SW 1271 (cell line): Measurements from ENCODE around the gene PTPRM.

Experiments
- DNase-seq, 2 experiments: peaks; one replicate each; lab custom pipeline; 2025; lab: John Stamatoyannopoulos, UW

PTPRM gene

DNA sequence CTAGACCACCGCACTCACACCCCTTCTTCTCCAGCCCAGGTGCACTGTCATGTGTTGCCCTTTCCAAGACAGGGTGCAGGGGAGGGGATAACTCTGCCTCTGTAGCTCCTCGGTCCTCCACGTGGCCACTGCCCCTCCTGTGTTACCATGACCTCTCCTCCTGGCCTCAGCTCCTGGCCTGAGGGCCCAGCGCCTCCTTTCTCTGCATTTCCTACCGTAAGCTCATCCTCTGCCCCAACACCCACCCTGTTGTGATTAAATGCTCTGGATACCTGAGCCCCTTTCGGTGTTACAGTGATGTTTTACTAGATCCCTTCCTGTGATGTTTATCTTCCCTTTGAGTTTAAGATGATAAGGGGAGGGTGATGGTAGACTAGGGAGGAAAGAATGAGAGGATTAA, 242.3 kb downstream of the PTPRM start:
- no peak for DNase-seq

DNA sequence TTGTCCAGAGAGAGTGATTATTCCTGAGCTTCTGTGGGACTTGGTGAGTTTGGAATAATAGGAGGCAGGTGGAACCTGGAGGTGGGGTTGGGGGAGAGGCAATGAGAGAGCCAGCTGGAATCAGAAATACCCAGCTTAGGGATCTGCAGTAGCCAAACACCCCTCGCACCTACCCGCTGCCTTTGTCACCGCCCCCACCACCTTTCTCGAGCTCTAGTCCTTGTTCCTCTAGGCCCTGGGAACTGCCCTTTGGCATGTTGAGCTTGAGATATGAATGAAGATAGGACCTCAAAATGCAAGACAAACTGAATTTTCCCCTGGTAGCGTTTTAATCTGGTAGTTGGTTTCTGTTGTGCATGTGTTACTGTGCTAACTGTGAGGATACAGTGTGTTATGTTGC, 242.9 kb downstream of the PTPRM start:
- DNase-seq, result no peak

- peak in 1 of 2 experiments; percentile 55 for DNase-seq
Observed at GRCh38 chr18:7812431-7813063, 245.4 kb downstream of the PTPRM start.

GRCh38 chr18:7813131-7813530, 246.0 kb downstream of the PTPRM start:
- DNase-seq, result no peak

DNA sequence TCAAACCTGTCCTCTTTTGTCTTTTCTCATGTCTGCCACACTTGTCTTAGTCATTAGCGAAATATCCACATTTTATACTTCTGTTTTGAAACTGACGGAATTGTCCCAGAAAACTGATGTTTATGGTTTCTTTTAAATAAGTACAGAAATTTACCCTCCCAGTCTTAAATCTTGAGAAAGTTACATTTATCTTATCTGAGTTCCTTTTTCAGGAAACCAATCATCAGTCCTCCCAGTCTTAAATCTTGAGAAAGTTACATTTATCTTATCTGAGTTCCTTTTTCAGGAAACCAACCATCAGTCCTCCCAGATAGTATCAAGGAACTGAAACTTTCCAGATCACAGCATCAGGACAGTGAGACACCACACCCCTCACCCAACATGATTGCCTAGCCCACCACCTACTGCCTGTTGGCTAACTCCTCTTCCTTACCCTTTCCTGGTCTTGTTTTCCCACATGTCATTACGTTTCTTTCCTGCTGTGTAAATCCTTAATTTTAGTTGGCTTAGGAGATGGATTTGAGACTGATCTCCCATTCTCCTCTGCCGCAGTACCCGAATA, 247.7 kb downstream of the PTPRM start:
- DNase-seq, result no peak

- no peak for DNase-seq
Observed at GRCh38 chr18:7815787-7816186, 248.7 kb downstream of the PTPRM start.

DNA sequence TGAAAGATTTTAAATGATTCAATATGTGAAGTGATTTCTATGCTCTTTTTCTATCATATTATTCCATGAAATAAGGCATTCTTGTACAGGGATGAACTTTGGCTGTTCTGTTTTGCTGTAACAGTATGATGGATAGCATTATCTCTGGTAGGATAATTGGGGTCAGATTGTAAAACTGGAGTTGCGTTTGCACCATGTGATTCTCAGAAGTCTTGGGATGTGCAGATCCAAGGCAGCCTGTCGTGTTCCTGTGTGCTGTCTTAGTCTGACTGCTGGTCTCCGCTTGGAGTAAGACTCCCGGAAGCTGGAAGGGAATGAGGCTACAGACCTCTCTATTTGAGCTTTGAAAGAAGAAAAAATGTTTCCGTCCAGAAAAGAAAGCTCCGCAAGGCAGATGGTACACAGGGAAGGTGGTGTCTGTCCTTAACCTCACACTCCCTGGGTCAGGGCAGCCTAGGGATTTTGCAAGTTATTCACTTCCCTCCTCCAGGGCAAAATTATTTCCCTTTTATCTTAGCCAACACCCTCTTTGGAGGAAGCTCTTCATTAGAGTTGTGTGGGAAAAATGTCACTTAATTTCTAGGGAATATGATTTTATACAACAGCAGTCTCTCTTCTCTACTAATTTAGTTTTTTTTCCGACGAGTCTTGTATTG, 250.6 kb downstream of the PTPRM start:
- no peak for DNase-seq

DNA sequence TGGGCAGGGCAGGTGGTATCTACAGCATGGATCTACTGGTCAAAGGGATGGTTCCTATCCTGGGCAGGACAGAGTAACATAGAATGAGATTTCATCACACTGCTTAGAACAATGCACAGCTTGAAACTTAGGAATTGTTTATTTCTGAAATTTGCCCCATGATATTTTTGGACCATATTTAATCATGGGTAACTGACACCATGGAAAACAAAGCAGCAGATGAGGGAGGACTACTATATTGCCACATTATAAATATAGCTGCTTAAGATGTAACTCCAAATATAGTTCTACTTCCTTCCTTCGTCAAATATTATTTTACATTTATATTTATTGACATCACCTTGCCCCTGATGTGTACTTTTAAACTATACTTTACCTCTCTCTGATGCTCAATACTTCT, 254.7 kb downstream of the PTPRM start:
- no peak for DNase-seq

GRCh38 chr18:7822435-7823331, 255.6 kb downstream of the PTPRM start:
- no peak for DNase-seq

DNA sequence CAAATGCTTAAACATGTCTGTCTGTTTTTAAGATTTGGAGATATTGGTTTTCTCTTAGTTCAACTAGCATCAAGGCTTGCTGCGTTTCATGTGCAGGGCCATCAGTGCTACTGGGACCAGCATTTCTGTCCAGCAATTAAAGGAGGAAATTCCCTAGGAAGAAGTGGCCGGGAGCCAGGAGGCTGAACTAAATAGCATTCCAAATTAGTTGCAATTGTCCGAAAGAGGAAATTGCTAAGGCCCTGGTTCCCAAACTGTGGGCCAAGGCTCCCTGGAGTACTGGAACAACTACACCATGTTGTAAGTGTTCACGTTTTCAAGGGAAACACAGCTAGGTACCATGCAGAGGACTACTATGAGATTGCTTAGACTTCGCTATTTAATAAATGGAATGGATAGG, 257.9 kb downstream of the PTPRM start:
- DNase-seq, result no peak

DNA sequence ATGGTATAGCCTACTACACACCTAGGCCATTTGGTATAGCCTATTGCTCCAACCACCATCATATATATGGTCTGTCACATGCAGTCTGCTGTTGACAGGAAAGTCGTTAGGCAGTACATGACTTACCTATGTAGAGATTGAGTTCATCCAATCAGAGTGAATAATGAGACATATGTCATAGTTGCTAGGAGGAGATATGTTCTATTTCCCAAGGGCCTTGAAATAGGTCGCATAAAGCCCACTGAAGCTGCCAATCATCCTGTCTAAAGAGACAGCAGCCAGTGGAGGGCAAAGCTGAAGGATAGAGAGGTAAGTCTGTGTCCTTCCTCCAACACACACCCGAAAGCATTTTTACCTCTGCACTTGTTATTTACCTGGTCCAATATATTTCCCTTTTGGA, 263.4 kb downstream of the PTPRM start:
- peak in 1 of 2 experiments; percentile 17 for DNase-seq

- no peak for DNase-seq
Observed at GRCh38 chr18:7839548-7839947, 272.4 kb downstream of the PTPRM start.

DNA sequence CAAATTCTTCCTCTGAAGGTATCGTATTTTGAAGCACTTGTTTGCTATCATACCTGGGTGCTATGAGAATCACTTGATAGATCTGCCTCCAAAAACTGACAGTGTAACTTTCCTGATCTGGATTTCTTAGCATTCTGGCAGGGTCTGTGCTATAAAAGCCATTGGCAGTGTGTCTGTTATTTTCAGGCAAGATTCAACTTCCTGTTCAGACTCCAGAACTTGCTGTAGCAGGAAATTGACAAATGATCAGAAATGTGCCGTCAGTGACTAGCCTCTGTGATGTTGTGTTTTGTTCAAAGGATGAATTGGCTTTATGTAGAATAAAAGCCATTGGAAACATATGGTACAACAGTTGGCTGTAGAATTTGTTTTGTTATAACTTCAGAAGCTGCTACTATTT, 273.3 kb downstream of the PTPRM start:
- DNase-seq, result no peak

DNA sequence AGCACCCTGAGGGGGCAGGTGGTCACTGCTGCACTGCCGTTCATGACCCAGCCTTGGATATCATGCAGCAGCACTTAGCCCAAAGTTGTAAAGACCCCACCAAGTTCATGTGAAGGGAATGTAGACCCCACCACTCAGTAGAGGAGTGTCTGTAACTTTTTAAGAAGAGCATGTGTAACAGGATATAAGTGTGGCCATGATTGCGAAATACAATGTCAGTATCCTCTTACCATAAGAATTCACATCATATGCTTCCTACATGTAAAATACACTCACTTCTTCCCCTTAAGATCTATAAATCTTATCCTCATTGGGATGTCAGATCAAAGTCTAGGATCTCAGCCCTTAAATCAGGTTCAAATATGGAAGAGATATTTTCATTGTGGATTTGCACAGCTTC, 276.9 kb downstream of the PTPRM start:
- DNase-seq, result no peak

DNA sequence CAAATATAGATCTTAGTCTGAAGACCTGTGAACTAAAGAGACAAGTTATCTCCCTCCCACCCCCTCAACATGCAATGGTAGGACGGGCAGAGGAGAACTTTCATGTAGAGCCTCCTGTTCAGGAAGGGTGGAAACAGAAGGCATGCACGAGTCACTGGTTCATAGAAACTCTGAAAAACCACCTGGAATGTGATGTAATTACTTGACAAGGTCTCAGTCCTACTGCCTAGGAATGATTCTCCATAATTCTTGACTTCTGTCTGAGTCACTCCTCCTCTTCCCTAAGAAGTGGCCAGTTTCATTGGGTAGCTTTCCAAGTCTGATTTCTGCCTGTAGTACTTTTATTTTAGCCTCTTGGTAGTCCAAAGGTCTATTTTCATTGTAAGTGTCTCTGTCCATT, 277.3 kb downstream of the PTPRM start:
- DNase-seq, result no peak

DNA sequence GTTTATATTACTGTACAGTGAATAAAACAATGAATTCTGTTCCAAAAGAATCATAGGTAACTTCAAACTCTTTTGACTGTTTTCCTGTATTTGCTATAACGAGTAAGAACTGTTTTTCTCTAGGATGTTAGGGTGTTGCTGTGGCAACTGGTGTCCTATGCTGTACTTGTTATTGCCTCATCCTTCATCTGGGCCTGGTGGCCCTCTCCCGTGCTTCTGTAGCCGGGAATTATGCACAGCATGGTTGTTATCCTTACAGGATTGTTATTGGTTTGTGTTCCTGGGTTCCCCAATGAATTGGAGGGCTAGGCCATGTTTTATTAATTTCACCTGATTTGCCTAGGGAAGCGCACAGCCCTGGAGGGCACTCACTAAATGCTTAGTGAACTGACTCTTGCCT, 279.2 kb downstream of the PTPRM start:
- DNase-seq, result no peak

GRCh38 chr18:7847357-7848053, 280.4 kb downstream of the PTPRM start:
- no peak for DNase-seq

DNA sequence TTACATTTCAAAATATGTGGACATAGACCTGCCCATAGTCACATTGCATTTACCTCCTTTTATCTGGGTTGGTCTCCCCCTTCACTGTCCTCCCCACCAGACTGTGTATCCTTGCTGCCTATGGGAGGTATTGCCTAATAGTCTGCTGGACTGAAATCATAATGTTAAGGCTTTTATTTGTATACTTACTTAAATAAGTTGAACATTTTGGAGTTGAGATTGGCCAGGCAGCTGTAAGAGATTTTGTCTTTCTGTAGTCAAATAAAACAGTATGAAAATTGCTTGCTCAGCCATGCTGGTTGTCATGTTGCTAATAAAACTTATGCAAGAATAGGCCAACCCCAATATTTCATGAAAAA, 280.9 kb downstream of the PTPRM start:
- no peak for DNase-seq

DNA sequence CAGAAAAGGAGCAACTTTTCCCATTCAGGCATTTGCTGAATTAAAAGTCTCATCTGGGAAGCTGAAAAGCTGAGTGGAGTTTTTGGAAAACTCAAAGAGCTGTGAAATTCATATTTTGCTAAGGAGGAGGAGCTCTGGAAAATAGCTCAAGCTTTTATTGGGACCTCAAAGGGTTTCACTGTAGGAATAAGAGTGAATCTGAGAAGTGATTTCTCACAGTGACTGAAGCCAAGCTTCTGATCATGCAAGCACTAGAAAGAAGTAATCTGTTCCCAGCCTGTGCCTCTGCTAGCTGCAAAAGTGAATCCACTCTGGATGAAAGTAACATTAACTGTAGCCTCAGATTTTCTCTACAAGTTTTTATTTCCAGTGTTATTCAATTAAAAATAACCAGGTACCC, 283.3 kb downstream of the PTPRM start:
- no peak for DNase-seq

DNA sequence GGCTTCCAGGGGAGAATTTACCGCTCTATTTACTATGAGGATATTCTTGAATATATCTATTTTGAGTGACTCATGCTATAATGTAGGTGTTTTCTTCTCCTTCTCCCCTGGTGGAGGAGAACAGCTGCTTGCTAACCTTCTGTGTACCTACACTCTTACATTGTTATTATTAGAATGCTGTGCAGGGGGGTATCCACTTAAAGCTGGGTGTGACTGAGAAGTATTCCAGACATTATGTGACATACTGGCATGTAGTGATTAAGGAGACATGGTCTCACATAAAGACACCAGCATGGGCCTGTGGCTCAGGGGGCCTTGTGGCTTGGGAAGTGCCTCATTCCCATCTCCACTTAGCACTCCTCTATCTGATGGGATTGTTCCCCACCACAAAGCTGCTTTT, 287.9 kb downstream of the PTPRM start:
- DNase-seq, result no peak

- no peak for DNase-seq
Observed at GRCh38 chr18:7855671-7856070, 288.6 kb downstream of the PTPRM start.

GRCh38 chr18:7856116-7856515, 289.0 kb downstream of the PTPRM start:
- DNase-seq, result no peak
